Loucy (cell line): ENCODE data around the gene TUBA1C.

Experiments used
- CTCF ChIP-seq: fragments of 200-600 bp; sonication (generic); conservative IDR thresholded peaks from 2 replicates; pipeline ENCODE4 v1.5.1; 2014; ENCODE audit warnings: mild to moderate bottlenecking, antibody characterized with exemption, low read length
- EZH2phosphoT487 ChIP-seq: fragments of 200-600 bp; IDR thresholded peaks from 2 replicates; pipeline ENCODE4 v1.6.1; 2018; ENCODE audit warnings: antibody characterized with exemption, mild to moderate bottlenecking, moderate library complexity, borderline replicate concordance

GRCh38 chr12:49276304-49277290 lies 11.7 kb downstream of the TUBA1C start:
- TF ChIP-seq CTCF (no peak), EZH2phosphoT487 (no peak)
